HG03066 (cell line): ENCODE results near the gene ZXDC.

Source experiments
- ATAC-seq: cut with Tn5 transposase; IDR thresholded peaks from one replicate; pipeline ENCODE4 v1.9.1; 2021; ENCODE audit warnings: low read depth; ENCODE audit not compliant: unreplicated experiment

ZXDC gene

DNA sequence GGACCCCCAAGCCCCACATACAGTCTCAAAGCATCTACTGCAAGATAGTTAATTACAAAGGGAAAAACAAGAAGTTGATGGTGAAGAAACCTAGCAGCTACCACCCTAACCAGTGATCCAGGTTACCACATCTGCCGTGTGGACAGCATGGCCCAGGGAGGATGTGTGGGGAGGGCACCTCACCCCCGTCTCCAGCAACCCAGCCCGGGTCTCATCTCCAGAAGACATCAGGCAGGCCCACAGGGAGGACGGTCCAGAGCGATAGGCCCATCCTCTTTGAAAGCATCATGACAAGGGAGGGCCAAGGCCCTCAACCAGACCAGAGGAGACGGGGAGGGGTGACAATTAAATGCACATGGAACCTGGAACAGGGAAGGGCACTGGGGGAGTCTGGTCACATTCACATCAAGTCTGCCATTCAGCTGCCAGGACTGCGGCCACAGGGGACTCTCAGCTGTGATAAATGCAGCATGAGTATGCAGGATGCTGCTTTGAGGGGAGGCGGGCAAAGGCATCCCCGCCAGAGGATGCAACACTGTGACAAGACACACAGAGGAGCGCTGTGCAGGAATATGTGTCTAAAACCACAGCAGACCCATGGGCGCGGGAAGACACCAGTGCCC lies 18.8 kb downstream of the ZXDC start:
- ATAC-seq: no peak

DNA sequence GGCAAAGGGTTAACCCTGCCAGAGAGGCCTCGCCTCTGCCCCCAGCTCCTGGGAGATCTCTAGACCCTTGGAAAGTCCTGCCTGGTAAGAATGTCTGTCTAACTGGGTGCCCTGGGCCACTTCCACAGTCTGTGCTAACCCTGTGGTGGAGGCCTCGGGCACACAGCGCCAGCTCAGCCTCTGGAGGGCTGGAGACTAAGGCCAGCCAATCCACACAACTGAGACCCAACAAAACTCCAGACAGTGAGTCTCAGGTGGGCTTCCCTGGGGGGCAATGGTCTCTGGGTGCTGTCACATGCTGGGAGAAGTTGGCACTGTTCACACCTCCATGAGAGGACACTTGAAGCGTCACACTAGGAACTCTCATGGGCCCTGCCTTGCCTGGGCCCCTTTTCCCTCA lies 19.5 kb downstream of the ZXDC start:
- ATAC-seq: no peak

DNA sequence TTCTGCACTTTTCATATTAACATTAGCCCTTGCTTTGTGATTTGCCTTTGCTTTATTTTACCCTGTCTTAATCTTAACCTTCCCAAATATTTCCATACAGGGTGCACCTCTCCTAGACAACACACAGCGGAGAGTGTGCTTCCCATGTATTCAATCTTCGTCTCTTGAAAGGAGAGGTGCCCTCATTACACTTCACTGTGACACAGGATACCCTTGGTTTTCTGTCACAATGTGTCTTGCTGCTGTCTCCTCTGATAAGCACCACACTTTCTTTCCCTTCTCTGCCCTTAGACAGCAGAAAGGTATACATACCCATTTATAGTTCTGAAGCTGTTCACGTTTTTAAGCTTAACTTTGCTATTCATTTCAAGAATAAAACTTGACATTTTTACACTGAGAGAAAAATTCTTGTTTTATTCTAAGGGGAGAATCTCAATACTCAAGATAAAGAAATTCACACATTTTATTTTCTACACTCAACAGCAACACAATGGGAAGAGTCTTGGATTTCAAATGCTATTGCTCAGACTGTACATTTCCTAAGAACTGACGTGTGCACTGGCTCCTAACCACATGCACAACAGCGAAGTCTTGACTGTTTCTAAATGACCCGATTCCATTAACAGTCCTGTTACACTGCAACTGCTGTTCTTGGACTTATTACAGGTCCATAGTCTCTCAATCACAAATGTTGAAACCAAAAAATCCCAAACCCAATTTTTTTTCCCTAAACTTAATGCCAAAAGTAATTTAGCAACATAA lies 21.1 kb downstream of the ZXDC start:
- no peak for ATAC-seq

DNA sequence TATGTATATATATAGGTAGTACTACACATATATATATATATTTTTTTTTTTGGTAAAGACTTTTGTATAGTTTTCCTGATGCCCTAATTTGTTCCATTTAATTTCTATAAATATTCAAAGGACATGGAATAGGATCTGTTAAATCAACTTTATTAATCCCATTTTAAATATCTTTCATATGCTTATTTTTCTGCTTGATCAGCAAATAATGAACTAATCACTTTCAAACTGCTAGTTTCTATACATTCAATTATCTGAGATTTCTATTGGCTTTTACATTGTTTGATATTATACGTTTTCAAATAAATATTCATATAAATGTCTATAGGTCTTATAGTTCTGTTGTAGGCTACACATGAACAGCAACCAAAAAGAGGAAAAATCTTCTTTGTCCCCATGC lies 21.7 kb downstream of the ZXDC start:
- ATAC-seq: no peak

DNA sequence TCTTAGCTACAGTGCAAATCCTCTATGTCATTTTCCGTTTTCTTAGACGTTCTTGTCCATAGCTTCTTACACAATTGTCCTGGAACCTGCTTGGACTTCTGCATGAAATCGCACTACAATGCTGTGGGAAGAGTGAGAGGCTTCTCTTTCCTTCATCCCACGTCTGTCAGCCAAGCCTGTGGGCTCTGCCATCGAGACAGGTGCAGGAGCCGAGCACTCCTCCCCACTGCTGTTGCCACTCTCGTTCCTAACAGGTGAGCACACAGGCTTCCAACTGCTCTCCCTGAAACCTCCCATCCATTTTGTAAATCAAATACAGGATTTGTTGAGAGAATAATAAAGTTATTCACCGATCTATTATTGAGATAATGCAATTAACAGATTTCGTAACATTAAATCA lies 23.5 kb downstream of the ZXDC start:
- no peak for ATAC-seq

DNA sequence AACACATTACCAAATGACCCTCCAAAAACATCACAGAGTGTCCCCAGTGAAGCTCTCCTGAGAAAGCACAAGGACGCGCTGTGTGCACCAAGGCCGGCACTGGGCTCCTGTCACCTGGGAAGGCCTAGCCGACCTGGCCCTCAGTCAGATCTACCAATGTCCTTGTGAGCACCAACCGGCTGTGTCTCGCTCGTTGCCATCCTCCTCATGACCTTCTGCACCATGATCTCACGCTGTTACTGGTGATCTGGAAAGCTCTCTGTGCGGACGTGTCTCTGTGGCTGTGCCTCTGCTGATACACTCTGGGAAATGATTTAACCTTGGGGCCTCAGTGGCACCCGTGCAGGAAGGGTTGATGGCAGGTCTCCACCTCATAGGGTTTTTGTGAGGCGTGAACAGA lies 24.2 kb downstream of the ZXDC start:
- no peak for ATAC-seq

DNA sequence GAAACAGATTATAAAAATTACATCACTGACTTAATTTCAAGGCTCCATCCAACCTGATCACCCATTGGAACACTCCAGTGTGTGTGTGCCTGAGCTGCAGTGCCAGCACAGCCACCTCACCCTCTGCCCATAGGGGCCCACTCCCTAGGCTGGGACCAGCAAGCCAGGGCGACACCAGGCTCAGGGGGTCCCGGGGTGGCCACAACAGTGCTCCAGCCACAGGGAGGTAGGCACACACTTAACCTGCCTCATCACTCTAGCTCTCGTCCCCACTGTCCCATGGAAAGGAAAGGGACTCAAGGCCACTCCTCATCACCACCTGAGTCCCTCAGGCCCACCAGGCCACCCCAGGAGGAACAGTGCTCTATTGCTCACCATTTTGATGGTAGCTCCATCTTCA lies 24.9 kb downstream of the ZXDC start:
- no peak for ATAC-seq

DNA sequence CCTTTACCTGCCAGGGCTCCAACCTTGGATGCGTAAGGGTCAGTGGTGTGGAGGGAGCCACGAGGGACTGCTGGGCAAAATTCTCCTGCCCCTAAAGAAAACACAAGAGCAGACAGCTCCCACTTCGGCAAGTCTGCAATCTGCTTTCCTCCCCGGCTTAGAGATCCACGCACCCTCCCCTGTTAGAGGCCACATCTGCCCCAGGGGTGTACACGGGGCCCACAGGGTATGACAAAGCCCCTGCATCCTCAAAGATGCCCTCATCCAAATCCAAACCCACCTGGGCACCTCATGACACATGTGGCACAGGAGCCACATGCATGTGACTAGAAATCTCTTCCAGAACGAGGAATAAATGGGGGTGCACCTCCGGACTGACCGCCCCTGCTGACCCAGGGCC lies 25.5 kb downstream of the ZXDC start:
- no peak for ATAC-seq

DNA sequence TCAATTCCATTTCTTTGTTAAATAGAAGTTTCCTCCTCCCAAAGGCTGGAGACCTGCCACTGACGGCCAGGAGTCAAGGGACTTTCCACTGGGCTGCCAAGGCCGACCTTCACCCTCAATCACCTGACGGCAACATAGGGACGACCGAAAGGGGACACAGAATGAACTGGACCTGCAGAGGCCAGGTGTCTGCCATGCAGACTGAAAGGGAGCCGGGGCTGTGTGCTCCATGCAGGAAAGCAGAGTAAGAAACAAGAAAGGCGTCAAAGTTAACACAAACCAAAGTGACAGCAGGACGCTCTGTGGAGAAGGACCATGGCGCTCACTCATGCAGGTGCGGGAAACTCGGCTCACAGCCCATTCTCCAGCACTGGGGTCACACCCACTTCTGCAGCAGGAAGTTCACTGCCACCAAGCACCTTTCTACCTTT lies 26.1 kb downstream of the ZXDC start:
- ATAC-seq: no peak

DNA sequence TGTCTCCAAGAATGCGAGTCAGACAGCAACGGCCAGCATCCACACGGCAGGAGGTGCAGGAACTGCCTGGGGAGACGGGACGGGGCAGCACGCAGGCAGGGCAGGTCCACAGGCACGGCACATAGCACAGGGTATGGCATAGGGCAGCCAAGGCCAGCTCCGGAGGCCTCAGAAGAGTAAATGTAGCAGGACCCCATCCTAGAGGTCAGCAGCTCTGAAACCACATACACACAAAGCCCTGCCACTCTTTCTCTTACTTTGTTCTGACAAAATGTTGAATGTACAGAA lies 26.9 kb downstream of the ZXDC start:
- ATAC-seq: no peak

DNA sequence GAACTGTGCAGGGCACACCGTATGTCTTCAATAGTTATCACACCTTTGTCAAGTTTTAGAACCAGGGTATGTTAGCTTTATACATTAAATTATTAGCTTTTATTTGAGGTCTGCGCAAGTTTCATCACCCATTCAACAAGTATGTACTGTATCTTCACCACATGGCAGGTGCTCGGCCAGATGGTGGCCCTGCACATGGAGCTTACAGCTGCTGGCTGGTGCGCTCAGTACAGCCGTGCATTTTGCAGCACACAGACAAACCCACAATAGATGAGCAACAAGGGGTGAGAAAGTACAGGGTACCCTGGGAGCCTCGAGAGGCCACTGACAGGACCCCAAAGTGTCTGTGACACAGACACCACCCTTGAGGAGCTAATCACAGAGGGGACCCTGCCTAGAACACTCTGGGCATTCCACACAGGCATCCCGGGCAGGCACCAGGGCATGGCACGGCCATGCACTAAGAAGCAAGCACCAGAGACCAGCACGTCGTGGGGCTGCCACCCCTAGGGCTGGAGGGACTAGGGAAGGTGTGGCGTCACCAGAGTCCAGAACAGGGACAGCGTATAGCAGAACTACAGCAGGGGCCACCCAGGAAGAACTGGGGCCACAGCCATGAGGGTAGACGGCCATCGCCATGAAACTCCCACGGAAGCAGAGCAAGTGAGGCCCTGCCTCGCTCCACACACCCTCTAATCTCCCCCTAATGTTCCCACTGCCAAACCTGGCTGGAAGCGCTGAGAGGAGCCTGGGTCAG lies 27.4 kb downstream of the ZXDC start:
- no peak for ATAC-seq

DNA sequence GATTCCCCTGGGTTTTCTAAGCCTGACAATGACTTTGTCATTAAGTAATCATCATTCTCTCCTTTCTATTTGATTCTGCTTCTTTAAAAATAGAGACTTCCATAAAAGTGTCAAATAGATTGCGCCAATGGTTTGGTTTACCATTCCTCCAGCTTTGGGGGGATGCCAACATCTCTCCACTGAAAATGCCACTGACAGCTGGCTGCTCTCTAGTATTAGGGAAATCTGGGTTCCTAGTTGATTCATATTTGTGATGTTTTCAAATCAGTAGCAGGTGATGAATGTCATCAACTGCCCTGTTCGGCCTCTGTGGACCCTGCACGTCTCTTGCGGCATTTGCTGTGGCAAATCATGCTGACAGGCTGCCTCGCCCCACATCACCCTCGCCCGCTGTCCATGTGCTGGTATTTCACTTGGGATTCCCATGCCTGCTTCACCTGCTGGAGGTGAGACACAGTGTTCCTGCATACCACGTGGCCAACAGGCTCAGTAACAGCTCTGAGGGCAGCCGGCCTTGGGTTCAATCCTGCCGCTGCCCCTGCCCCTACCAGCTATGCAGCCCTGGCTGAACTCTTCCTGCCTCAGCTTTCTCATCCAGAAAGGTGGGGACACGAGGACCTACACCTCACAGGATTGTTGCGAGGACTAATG lies 28.1 kb downstream of the ZXDC start:
- no peak for ATAC-seq

DNA sequence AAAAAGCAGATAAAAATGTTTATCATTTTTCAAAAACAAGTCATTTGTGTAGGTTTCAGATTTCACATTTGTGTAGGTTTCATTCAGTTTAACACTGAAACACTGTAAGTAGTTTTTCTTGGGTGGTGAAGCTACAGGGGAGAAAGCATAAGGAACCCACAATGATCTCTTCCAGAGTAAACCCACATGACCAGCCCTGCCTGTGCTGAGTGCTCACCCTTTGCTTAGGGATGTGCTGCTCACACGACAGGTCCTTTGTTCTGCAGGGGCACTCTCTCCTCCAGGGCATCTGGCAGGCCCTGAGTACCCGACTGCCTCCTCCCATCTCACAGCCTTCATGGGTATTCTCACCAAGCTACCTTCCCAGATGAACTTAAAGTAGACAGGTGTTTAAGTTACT lies 28.9 kb downstream of the ZXDC start:
- no peak for ATAC-seq

DNA sequence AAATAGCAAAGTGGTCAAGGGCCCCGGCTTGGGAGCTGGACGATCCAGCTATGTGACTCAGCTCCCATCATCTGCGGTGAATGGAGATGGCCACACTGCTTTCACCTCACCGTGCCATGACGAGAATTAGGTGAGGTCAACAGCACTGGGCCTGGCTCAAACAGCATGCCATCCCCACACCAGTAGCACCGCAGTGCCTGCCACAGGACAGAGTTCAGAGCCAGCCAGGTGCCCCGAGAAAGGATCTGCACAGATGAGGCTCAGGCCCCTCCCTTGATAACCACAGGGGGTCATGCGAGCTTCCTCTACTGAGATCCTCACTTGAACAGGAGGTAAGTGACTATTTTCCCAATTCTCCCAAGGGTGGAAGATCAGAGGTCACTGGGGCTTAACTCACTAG lies 29.4 kb downstream of the ZXDC start:
- no peak for ATAC-seq

DNA sequence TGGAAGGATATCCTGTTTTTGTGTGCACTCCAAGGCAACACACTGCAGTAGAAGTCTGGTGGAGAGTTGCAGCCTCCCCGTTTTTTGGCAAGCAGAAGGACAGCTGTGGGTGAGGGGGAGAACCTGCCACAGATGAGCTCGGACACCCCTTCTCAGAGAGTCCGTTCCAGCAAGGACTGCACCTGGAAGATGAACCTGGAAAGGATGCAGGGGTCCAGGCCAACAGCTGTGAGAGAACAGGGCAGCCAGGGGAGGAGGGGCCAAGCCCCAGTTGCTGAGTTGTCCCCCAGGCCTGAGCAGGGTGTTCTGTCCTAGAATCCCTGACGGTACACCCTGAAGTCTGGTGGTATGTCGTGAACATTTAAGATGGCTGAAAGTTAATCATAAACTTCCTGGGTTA lies 30.2 kb downstream of the ZXDC start:
- ATAC-seq: no peak

DNA sequence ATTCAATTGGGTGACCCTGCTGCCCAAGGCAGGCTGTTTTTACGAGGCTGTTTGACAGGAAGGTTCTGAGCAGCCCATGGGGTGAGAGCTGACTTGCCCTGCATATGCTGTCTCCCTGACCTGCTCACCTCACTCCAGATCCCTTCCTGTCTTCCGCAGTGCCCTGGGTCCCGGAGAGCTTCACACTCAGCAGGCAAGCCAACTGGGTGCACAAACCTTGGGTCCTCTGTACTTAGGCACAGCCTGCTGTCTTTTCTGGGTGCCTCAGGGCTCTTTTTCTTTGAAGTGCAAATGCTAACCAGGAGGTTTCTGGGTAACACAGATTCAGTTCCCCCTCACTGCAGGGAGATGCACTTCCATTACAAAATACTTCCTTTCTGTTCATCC lies 32.8 kb downstream of the ZXDC start:
- no peak for ATAC-seq

DNA sequence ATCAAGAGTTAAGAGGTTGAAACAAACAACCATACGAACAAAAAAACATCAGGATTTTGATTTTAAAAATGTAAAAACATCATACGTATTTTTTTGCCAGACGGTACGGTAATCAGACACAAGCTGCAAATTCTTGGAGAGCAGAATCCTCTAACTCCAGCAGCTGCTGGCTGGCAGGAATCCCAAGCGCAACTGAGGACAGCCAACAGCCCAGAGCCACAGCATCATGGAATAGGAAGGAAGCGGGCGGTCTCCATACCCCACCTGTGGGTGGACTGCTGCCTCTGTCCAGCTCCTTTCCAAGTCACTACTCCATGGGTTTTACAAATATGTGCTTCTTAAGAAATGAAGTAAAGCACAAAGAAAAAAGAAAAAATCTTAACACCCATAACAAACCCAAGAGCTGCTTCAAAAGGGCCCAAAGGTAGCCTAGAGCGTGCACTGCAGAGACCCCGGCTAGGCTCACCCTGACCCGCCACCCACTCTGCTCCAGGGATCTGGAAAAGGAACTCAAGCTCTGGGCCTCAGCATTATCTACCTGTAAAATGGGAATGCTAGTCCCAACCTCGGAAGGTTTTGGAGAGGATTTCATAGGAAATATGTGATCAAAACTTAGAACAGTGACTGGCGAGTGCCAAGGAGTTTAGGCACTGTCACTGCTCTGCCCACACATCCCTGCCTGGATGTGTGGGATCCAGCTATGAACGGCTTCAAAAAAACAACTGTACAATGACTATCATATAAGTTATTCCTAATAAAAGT lies 33.4 kb downstream of the ZXDC start:
- ATAC-seq: no peak

DNA sequence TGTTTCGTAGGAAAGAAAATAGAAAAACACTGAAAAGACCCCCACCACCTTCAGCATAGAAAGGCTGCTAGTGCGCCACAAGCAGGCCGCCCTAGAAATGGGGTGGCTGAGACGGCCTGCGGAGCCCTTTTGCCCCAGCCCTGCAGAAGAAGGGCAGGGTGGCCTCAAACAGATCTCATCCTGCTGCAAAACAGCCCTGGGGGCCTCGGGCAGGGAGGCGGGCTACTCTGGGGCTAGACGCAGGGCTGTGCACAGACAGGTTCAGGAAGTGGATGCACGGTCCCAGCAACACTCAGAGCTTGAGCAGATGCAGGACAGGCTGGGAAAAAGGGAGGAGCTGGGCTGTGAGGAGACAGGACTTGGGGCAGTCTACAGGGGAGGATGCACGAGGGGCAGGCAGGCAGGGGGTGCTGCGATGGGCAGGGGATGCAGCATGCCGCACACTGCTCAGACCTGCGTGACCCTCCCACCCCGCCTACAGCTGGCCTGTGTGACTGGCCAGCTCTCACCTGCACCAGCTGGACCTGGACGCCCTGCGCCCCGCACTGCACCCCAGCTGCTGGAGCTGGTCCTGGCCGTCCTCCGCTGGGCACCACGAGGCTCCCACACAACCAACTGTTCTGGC lies 34.3 kb downstream of the ZXDC start:
- ATAC-seq: no peak

DNA sequence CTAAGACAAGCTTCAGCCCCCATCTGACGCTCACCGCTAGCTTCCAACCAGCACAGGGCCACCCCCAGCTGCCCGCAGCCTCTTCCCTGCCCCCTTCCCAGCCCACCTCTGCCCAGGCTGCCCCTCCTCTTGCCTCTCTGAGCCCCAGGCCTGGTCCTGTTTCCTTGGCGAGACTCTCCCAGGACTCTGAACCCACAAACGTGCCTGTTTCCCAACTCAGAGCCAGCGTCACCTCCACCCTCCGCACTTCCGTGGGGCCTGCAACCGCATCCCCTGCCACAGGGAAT lies 35.0 kb downstream of the ZXDC start:
- no peak for ATAC-seq

DNA sequence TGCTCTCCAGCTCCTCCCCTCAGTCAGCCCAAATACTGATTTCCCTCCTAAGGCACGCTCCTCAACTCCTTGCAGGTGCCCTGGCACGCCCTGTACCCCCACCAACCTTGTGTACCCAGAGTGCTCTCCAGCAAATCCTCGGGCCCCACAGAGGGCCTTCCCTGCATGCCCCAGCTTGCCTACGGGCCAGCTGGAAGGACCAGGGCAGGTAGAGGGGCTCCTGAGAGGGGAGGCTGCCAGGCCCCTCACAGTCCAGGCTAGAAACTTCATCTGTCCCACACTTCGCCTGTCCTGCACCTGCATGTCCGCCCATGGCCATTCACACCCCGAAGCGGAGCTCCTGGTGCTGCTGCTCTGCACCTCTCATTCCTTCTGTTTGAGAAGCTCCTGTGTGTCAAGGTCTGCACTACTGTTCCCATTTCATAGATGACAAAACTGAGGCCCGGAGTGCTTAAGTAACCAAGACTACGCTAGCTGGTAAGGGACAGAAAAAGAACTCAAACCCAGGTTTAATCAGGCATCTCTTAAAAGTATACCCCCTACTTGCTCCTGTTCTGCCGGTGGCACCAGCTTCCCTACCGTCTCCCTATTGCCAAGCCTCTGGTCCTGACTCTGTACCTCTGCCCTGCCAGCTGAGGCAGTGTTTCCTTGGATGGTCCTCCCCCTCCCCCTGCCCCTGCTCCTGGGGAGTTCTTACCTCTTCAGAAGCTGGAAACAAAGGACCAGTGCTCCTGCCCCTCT lies 35.6 kb downstream of the ZXDC start:
- no peak for ATAC-seq
